ENCODE measurements around the gene CLIC5.
A peak's percentile ranks its signal among the peaks of the same experiment; 100 is the strongest.
"Not testable (repeated sequence)": the region's sequence is repeated elsewhere in the genome, so short reads cannot be mapped to it uniquely, and the experiment has no call there.

The CLIC5 gene

DNA sequence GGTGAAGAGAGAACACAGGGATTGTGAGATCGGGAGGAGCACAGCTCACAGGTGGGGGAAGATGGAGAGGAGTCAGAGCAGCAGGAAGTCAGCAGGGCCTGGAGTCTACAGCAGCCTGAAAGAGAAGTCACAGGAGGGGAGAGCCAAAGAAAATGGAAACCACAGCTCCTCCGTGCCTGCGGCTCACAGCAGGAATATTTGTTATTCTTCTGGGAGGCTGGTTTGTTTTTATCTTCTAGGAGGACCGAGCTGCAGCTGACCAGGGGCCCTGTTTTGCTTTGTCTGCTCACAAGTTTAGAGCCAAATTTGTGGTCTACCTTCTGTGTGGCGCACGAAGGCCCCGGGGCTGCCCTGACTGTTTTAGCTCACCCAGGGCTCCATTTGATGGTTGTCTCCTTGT, 81.8 kb downstream of the CLIC5 start:
- no peak overlapping the region for H3K4me3 ChIP-seq (ENCODE audit: low read depth, low read length)
- peak; percentile 89 for DNase-seq (ENCODE audit: low read depth, low spot score)
- TF ChIP-seq, protein P1, sequence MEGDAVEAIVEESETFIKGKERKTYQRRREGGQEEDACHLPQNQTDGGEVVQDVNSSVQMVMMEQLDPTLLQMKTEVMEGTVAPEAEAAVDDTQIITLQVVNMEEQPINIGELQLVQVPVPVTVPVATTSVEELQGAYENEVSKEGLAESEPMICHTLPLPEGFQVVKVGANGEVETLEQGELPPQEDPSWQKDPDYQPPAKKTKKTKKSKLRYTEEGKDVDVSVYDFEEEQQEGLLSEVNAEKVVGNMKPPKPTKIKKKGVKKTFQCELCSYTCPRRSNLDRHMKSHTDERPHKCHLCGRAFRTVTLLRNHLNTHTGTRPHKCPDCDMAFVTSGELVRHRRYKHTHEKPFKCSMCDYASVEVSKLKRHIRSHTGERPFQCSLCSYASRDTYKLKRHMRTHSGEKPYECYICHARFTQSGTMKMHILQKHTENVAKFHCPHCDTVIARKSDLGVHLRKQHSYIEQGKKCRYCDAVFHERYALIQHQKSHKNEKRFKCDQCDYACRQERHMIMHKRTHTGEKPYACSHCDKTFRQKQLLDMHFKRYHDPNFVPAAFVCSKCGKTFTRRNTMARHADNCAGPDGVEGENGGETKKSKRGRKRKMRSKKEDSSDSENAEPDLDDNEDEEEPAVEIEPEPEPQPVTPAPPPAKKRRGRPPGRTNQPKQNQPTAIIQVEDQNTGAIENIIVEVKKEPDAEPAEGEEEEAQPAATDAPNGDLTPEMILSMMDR (IDR thresholded peaks at IDR 0.05; ENCODE audit: low read depth, low read length) = no peak
- in situ Hi-C loops (cut with HindIII; ENCODE audit: low sequenced_read_pairs) = no loop called here

DNA sequence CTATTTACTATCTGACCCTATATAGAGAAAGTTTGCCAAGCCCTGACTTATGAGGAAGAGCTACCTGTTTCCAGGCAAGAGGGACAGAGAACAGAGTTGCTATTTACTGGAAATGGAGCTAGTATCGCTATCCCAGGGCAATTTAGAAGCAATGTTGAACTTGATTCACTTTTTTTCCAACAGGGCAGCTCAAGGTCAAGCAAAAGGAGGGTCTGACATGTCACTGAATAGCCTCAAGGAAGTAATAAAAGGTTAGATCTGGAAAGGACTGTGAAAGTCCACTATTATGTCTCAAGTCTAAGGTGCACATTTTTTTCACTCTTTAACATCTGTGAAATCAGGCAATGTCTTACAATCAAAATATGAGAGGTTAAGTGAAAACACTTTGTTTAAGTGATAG, 84.4 kb downstream of the CLIC5 start:
- in situ Hi-C loops (cut with HindIII; ENCODE audit: low sequenced_read_pairs) = no loop called here
- no peak for DNase-seq (ENCODE audit: low read depth, low spot score)
- TF ChIP-seq, protein P1 (IDR thresholded peaks at IDR 0.05; ENCODE audit: low read depth, low read length) = no peak
- no peak overlapping the region for H3K4me3 ChIP-seq (ENCODE audit: low read depth, low read length)

DNA sequence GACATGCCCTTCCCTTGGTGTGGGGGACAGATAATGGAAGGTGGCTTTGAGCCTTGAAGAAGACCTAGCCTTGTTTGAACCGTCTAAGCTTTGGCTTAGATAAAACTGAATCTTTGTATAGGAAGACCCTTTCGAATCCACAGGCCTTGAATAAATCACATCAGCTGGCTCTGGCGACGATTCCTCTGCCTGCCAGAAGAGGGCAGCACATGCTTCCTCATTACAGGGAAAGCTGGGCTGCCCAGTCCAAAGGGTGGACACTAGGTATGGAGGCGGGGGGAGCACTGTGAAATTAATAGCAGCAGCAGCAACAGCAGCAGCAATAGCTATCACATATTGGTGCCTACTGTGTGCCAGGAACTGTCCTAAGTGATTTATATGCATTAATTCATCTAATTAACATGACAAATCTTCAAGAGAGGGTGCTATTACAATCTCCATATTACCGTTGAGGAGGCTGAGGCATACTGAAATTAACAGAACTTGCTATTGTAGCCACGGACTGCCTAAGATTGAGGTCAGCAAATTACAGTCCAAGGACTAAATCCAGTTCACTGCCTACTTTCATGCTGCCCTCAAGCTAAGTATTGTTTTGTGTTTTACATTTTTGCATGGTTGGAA, 85.1 kb downstream of the CLIC5 start:
- in situ Hi-C loops (cut with HindIII; ENCODE audit: low sequenced_read_pairs) = no loop called here
- H3K4me3 ChIP-seq (ENCODE audit: low read depth, low read length) = no peak overlapping the region
- TF ChIP-seq, protein P1 (IDR thresholded peaks at IDR 0.05; ENCODE audit: low read depth, low read length) = peak; percentile 98
- peak; percentile 71 for DNase-seq (ENCODE audit: low read depth, low spot score)

DNA sequence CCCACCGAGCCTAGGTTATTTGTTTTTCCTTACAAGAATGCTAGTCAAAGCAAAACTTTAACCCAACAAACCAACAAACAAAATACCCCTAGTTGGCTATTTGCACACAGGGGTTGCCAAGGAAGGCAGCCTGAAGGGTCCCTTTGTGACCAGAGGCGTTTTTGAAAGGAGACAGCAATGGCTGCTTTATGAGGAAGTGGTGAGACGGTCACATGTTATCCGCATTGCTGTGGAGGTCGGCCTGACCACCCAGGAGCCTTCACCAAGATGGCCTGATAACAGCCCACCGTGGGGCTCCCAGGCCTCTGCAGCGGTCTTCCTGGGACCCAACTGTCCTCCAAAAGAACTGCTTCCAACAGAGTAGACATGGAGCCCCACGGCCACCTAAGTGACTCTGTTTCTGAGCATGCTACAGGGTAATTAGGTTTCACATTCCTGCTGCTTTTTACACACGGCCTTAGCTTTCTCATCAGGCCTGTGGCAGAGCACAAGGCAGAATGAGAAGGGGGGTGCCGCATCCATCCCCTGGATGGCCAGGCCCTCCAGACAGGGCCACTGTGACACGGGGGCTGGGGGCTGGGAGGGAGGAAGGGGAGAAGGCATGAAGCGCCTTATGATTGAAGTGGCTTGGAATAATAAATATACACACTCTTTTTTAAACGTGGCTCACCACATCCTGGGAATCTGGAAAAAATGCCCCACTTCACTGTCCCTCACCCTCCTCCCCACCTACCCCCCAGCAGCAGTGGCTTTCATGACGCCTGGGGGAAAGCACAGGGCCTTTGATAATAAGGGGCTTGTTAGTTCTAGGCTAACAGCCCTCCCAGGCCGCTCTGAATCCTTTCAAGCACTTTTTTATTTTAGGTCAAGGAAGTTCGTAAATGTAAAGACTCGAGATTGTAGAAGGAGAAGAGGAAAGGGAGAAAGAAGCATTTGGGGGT, 86.0 kb downstream of the CLIC5 start:
- no peak for DNase-seq (ENCODE audit: low read depth, low spot score)
- no peak overlapping the region for H3K4me3 ChIP-seq (ENCODE audit: low read depth, low read length)

DNA sequence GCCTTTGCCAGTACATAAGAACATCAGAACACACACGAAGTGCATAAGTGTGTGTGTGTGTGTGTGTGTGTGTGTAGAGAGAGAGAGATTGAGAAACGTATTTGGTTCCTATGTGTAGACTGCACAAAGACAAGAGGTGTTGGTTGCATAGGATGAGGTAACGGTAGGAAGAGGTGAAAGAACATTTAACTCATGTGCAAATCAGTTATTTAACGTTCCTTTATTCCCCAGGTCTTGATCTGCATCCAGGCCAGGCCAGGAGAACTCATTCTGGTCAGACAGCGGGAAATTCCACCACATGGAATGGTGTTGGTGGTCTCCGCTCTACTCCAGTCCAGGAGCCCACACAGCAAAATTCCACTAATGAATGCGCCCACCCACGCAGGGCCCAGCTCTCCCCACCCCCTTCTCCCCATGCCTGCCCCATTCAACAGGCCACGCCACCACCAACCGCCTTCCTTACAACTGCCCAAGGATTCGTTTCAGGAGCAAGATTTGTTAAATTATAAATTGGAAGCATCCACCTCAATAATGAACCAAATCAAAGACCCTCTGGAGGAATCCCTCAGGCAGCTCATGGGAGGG, 86.8 kb downstream of the CLIC5 start:
- DNase-seq (ENCODE audit: low read depth, low spot score) = no peak
- H3K4me3 ChIP-seq (ENCODE audit: low read depth, low read length) = no peak overlapping the region
- in situ Hi-C loops (cut with HindIII; ENCODE audit: low sequenced_read_pairs) = no loop called here
- TF ChIP-seq, protein P1 (IDR thresholded peaks at IDR 0.05; ENCODE audit: low read depth, low read length) = no peak

More for the DNA sequence above, 86.0 kb downstream of the CLIC5 start:
- TF ChIP-seq, protein P1 (IDR thresholded peaks at IDR 0.05; ENCODE audit: low read depth, low read length) = no peak
- in situ Hi-C loops (cut with HindIII; ENCODE audit: low sequenced_read_pairs) = no loop called here

DNA sequence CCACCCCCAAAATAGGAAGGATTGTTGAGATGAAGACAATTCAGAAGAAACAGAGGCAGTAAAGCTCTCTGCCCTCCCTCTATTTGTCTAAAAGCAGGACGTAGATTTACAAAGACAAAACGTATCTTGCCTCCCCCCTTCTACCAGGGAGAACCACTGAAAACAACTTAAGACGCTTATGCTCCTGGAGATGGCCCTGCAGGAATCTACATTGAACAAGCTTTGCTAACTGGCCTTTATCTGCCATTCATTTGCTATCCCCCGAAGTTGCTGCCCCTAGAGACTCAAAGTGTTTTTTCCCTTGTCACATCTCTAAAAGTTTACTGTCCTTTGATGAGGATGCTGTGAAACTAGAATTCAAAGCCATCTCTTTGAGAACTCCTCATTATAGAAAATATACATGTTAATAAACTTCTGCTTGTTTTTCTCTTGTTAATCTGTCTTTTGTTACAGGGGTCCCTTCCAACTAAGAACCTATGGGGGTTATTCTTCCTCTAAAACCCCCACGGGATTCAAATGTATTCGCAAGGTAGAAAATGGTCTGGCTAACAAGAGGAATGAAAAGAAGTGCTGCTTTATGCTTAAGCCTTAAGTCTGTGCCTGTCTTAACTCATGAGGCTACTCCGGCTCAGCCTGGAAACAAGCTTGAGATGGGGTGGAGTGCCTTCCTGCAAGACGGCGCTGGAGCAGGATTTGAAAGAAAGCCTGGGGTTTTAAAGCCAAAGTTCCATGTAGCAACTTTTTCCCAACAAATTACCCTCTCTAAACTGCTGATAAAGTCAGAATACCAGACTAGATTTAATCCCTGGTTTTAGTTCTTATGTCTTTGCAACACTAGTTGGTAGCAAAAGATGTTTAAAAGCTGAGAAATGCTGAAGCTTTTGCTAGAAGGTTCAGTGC, 88.0 kb downstream of the CLIC5 start:
- in situ Hi-C loops (cut with HindIII; ENCODE audit: low sequenced_read_pairs) = no loop called here
- DNase-seq (ENCODE audit: low read depth, low spot score) = no peak
- TF ChIP-seq, protein P1 (IDR thresholded peaks at IDR 0.05; ENCODE audit: low read depth, low read length) = no peak
- no peak overlapping the region for H3K4me3 ChIP-seq (ENCODE audit: low read depth, low read length)

DNA sequence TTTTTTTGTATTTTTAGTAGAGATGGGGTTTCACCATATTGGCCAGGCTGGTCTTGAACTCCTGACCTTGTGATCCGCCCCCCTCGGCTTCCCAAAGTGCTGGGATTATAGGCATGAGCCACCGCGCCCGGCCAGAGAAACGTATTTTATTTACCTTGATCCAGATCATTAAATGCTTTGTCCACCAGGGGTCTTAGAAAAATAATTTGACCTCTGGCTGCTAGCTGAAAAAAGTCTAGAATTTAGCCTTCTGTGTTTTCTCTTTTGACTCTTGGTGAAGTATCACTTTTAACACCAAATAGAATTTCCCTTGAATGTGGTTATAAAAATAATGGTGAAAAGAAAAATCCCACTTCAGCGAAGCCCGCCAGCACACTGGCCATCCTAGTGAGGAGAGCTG, 89.2 kb downstream of the CLIC5 start:
- H3K4me3 ChIP-seq (ENCODE audit: low read depth, low read length); in situ Hi-C loops (cut with HindIII; ENCODE audit: low sequenced_read_pairs); DNase-seq (ENCODE audit: low read depth, low spot score): not testable (repeated sequence)

Measured in astrocyte of the spinal cord (primary cell).